GM18519 (cell line): ENCODE measurements around the gene DNTTIP2.
A peak's percentile ranks its signal among the peaks of the same experiment; 100 is the strongest.
"Not testable (repeated sequence)": the region's sequence is repeated elsewhere in the genome, so short reads cannot be mapped to it uniquely, and the experiment has no call there.

Experiments used
- ATAC-seq: cut with Tn5 transposase; IDR thresholded peaks from one replicate; pipeline ENCODE4 v1.9.1; 2021; ENCODE audit warnings: mild to moderate bottlenecking, moderate library complexity; ENCODE audit not compliant: unreplicated experiment, low FRiP score

The DNTTIP2 gene

GRCh38 chr1:93878889-93879586, at the start of gene DNTTIP2:
DNTTIP2 (minus strand) TSS chr1:93879206; CDS start chr1:93879148, 58 bp downstream.
- peak; percentile 92 for ATAC-seq

GRCh38 chr1:93925206-93925605, 46.2 kb upstream of the DNTTIP2 start:
- no peak for ATAC-seq

DNA sequence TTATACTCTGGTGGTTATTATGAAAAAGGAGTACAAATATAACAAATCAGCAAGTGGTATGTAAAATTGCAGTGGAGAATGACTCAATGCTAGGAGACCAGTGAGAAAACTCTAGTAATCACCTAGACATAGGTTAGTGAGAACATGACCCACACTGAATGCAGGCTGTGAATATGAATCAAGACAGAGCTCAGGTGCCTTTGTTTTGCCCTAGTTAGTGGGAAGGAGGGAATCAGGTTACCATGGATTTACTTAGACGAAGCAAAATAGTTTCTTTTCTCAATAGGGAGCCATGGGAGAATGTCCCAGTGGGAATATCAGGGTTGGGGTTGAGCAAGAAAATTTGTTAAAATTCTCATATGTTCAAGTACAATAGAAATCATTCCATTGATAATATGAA, 40.8 kb upstream of the DNTTIP2 start:
- ATAC-seq = no peak

- ATAC-seq = no peak
Measured at GRCh38 chr1:93917302-93917701, 38.3 kb upstream of the DNTTIP2 start.

- ATAC-seq = not testable (repeated sequence)
Measured at GRCh38 chr1:93910880-93911279, 31.9 kb upstream of the DNTTIP2 start.

GRCh38 chr1:93910305-93910704, 31.3 kb upstream of the DNTTIP2 start:
- no peak for ATAC-seq

- peak; percentile 88 for ATAC-seq
Measured at GRCh38 chr1:93909146-93910050, 30.4 kb upstream of the DNTTIP2 start, which contains the start of gene GCLM. GCLM (minus strand) TSS chr1:93909430; CDS start chr1:93909163, 267 bp downstream.

GRCh38 chr1:93908394-93909145, 29.6 kb upstream of the DNTTIP2 start:
- ATAC-seq = peak; percentile 33

GRCh38 chr1:93907718-93908117, 28.7 kb upstream of the DNTTIP2 start:
- no peak for ATAC-seq

DNA sequence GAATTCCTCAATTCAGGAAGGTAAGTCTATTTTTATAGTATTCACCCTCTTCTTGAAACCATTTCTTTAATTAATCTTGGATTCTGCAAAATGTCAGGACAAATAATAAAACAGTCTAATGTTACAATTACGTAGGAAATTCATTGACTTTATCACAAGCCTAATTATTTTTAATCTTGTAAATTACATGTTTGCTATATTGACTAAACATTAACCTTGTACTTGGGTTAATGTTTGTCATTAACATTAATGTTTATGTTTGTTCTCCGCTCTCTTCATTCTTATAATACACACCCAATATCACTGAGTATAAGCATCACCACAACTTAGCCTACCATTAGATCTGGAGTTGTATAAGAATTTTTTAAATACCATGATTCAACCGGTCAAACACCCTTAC, 27.5 kb upstream of the DNTTIP2 start:
- ATAC-seq = no peak

- ATAC-seq = no peak
Measured at GRCh38 chr1:93905734-93906133, 26.7 kb upstream of the DNTTIP2 start.

DNA sequence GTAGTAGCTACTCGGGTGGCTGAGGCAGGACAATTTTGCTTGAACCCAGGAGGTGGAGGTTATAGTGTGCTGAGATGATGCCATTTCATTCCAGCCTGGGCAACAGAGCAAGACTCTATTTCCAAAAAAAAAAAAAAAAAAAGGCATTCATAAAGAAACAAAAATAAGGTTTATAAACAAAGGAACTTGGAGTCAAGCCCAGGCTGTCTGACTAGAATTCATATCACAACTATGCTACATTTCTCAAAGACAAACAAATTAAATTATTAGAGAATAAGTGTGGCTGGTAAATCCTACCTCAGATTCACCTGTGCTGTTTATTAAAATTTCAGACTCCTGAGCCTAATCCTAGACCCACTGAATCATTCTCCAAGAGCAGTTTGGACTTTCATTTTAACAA, 26.0 kb upstream of the DNTTIP2 start:
- no peak for ATAC-seq

DNA sequence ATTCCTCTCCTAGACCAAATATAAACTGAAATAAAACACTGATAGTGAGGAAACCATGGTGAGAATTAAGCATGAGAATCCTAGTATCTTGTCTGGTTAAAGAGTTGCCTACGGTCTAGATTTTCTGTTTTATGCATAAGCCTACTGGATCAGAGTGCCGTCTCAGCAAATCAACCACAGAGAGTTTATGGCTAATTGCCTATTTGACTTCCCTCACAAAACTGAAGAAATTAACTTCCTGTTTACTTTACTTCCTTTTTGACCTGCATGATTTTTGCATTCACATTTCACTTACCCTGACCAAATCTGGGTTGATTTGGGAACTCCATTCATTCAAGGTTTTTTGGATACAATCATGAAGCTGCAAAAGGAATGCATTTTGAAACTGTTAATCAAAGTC, 25.2 kb upstream of the DNTTIP2 start:
- no peak for ATAC-seq

- ATAC-seq = no peak
Measured at GRCh38 chr1:93900723-93901504, 21.9 kb upstream of the DNTTIP2 start.

DNA sequence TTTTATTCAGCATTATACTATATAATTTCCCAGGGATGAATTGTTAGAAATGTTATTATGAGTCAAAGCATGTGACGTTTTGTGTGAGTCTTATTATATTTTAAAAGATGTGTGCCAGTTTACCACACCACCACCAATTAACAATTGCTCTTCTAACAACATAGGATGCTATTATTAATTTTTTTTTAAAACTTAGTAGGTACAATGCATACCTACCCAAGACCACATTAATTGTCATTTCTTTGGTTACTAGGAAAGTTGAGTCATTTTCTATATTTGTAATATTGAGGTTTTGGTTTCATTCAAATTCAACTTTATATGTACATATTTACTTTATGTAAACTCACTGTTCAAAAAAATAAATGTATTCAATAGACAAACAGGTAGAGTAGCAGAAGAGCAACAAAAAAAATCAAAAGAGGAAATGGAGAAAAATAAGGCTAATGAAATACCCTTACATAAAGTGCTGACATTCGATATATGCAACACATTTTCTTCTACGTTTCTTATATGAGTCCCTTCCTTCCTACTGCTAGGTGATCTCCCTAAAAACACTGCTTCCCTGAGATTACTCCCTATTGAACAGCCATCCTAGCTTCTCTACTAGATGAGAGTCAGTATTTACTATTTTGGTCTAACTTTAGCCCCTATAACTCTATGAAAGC, 20.7 kb upstream of the DNTTIP2 start:
- ATAC-seq = no peak

DNA sequence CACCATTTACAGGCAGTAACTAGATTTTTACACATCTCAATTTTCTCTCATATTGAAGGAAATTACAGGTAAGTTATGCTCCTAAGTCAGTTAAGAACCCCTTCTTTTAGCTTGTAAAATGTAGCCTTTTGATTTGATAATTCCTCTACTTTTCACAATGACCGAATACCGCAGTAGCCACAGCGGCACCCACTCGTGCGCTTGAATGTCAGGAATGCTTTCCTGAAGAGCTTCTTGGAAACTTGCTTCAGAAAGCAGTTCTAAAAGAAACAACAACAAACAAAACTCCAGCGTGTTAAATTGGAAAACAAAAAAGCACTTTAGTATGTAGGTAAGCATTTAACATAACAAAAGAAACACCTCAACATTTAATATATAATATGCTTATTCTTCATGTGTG, 9.9 kb upstream of the DNTTIP2 start:
- ATAC-seq = no peak

GRCh38 chr1:93882269-93882668, 3.3 kb upstream of the DNTTIP2 start:
- ATAC-seq = no peak

DNA sequence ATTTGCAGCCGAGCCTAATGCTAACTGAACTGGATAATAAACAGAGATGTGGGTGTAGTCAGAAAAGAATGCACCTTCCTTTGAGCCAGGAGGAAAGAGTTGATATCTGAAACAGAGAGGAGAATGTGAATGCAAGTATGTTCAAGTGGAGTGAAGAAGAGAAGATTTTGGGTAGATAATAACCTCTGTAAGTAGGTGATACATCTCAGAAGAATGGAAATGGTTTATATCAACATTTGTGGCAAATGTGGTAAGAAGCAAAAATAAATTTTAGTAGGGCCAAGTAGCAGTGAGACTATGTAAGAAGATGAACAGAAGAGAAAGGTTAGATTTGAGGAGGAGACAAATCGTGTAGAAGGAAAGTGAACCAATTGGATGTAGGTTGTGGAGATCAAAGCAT, 1.7 kb upstream of the DNTTIP2 start:
- no peak for ATAC-seq

- peak; percentile 37 for ATAC-seq
Measured at GRCh38 chr1:93878501-93878888, 511 bp downstream of the DNTTIP2 start.

DNA sequence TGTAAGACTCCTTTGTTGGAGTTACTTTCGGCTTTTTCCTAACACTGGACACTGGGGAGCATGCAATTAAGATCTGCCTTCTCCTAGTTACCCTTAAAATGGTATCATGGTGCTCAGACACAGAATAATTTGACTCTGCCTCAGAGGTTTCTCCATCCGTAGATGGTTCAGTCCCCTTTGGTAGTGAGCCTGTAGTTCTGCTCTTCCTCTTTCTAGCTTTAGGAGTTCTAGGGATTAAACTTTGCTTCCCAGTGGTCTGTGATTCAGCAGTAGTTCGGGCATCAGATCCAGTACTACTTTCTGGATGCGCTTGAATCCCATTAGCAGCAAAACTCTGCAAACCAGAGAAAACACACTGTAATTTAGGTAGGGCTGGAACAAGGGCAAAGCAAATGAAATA, 1.5 kb downstream of the DNTTIP2 start:
- ATAC-seq = no peak
